Smooth muscle cell (in vitro differentiated cells): ENCODE measurements around the gene BSDC1. TPM values are rescaled to one million over a fixed set of nuclear protein-coding genes. Genes with fewer than 3 reads are reported as not detected.

ENCODE experiments used
- DNase-seq: peaks from one replicate; lab custom pipeline; 2025; ENCODE audit not compliant: unreplicated experiment; lab: John Stamatoyannopoulos, UW
- H2AFZ ChIP-seq: fragments of 200-600 bp; sonication (generic); 2 replicates; pipeline ENCODE4 v1.6.0; 2016; ENCODE audit warnings: antibody characterized with exemption, low read depth, mild to moderate bottlenecking
- H3F3A ChIP-seq: fragments of 200-600 bp; sonication (generic); 2 replicates; pipeline ENCODE4 v1.6.0; 2017; ENCODE audit warnings: antibody characterized with exemption, low read depth
- H3K27ac ChIP-seq: fragments of 200-600 bp; sonication (generic); 2 replicates; pipeline ENCODE4 v1.5.1; 2016; ENCODE audit warnings: low read depth, mild to moderate bottlenecking
- H3K27me3 ChIP-seq: fragments of 200-600 bp; sonication (generic); 2 replicates; pipeline ENCODE4 v1.6.1; 2016; ENCODE audit warnings: low read depth, mild to moderate bottlenecking
- H3K36me3 ChIP-seq: fragments of 200-600 bp; sonication (generic); 2 replicates; pipeline ENCODE4 v1.5.1; 2016; ENCODE audit warnings: low read depth
- H3K4me1 ChIP-seq: fragments of 200-600 bp; sonication (generic); 2 replicates; pipeline ENCODE4 v1.5.1; 2016; ENCODE audit warnings: low read depth
- H3K4me2 ChIP-seq: fragments of 200-600 bp; sonication (generic); 2 replicates; pipeline ENCODE4 v1.6.0; 2016; ENCODE audit warnings: mild to moderate bottlenecking
- H3K4me3 ChIP-seq: fragments of 200-600 bp; sonication (generic); 2 replicates; pipeline ENCODE4 v1.5.1; 2016; ENCODE audit warnings: mild to moderate bottlenecking
- H3K79me2 ChIP-seq: fragments of 200-600 bp; sonication (generic); 2 replicates; pipeline ENCODE4 v1.6.0; 2016; ENCODE audit warnings: low read depth, mild to moderate bottlenecking
- H3K9ac ChIP-seq: fragments of 200-600 bp; sonication (generic); 2 replicates; pipeline ENCODE4 v1.6.0; 2016; ENCODE audit warnings: low read depth
- H3K9me3 ChIP-seq: fragments of 200-600 bp; sonication (generic); replicated peaks from 2 replicates; pipeline ENCODE4 v1.5.1; 2016; ENCODE audit warnings: low read depth
- H4K20me1 ChIP-seq: fragments of 200-600 bp; sonication (generic); 2 replicates; pipeline ENCODE4 v1.6.0; 2016; ENCODE audit warnings: low read depth
- WGBS: methylation state at CpG from one replicate; pipeline ENCODE4 v1.1.7; 2016; ENCODE audit warnings: low lambda C conversion rate; 5-methylcytosine and 5-hydroxymethylcytosine counted together
- polyA plus RNA-seq: library from polyadenylated mRNA; unstranded; fragments of >200 nt; fragmentation: Nextera tagmentation; extraction: Ambion mirVana; gene quantifications from 2 replicates; pipeline ENCODE4 v1.2.1, GENCODE V29; 2016
- total RNA-seq: library from RNA; depleted of rRNA; stranded (reverse); fragments of >200 nt; gene quantifications from 2 replicates; pipeline ENCODE4 v1.2.3, GENCODE V29; 2014
- TF ChIP-seq, protein P1 (sequence below): fragments of 200-600 bp; sonication (generic); IDR thresholded peaks from 2 replicates; pipeline ENCODE4 v1.5.1; 2017; ENCODE audit warnings: borderline replicate concordance, mild to moderate bottlenecking, antibody characterized with exemption; ENCODE audit not compliant: insufficient read depth, poor library complexity, severe bottlenecking

Gene BSDC1
- total and polyA plus RNA-seq, 2 experiments from 2014 or later = 45.4 to 57.3 TPM

DNA sequence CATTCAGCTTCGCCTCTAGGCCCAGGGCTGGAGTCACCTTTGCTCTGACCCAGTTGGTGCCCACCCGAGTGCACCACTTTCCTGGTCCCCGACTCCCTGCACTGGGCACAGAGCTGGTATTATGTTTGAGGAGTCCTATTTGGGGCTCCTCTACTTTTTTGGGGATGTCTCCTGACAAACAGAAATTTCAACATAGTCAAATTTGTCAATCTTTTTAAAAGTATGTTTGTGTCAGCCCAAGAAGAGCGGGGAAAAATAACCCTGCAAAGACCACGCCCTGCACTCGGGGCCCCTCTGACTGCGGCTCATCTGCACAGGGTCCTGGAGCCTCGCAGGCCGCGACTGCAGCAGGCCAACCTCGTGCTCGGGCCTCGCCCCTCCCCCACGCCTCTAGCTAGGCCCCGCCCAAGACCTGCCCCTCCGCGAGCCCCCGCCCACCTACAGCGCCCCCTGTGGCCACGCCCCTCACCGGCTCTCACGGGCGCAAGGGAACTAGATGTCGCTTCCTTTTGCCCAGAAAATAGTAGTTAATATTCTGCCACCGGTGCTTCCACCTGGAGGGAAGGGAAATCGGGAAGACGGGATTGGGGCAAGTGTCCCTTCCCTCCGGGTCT, 43.3 kb downstream of the BSDC1 start:
- Histone ChIP-seq H3K79me2 (no peaks in the 10 kb centered on the region), H4K20me1 (no peaks in the 10 kb centered on the region), H3K4me2 (peak overlapping the region; percentile 99), H3K27me3 (no peaks in the 10 kb centered on the region), H2AFZ (no peak overlapping the region), H3K4me1 (peaks cover 19% of the 10 kb centered on the region), H3K27ac (peak overlapping the region; percentile 90), H3K9me3 (no peaks in the 10 kb centered on the region), H3F3A (peaks cover 20% of the 10 kb centered on the region), H3K9ac (peak overlapping the region; percentile 94), H3K4me3 (peak overlapping the region; percentile 81), H3K36me3 (no peaks in the 10 kb centered on the region)
- WGBS = 20% methylated on average over 28 of the region's 28 CpGs
- TF ChIP-seq, protein P1, sequence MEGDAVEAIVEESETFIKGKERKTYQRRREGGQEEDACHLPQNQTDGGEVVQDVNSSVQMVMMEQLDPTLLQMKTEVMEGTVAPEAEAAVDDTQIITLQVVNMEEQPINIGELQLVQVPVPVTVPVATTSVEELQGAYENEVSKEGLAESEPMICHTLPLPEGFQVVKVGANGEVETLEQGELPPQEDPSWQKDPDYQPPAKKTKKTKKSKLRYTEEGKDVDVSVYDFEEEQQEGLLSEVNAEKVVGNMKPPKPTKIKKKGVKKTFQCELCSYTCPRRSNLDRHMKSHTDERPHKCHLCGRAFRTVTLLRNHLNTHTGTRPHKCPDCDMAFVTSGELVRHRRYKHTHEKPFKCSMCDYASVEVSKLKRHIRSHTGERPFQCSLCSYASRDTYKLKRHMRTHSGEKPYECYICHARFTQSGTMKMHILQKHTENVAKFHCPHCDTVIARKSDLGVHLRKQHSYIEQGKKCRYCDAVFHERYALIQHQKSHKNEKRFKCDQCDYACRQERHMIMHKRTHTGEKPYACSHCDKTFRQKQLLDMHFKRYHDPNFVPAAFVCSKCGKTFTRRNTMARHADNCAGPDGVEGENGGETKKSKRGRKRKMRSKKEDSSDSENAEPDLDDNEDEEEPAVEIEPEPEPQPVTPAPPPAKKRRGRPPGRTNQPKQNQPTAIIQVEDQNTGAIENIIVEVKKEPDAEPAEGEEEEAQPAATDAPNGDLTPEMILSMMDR = peak; percentile 67
- peak; percentile 89 for DNase-seq

DNA sequence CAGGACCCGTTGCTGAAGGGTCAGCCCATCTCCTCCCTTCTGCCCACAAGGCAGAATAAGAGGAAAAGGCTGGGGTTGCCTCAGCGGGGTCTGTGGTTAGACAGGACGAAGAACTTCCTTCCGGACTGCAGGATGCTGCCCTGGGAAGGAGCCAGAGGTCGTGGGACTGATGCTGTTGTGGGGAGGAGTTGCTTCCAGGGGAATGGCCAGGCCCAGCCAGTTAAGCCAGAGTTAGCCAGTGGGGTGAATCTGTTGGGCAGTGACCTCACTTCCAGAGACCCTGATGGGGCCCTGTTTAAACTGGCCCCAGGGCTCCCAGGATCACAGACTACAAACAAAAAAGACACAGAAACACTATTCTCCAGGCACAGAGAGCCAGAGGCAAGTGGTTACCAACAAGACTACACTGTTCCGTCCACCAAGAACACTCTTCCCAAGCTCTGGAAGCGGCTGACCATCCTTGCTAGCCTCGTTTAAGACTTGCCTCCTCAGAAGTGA, 45.0 kb downstream of the BSDC1 start:
- peaks cover 19% of the 10 kb centered on the region for H3K4me1 ChIP-seq
- no peak overlapping the region for H3K9ac ChIP-seq
- no peaks in the 10 kb centered on the region for H3K36me3 ChIP-seq
- H4K20me1 ChIP-seq = no peaks in the 10 kb centered on the region
- peaks cover 20% of the 10 kb centered on the region for H3F3A ChIP-seq
- H3K4me2 ChIP-seq = no peak overlapping the region
- no peaks in the 10 kb centered on the region for H3K79me2 ChIP-seq
- no peaks in the 10 kb centered on the region for H3K27me3 ChIP-seq
- H2AFZ ChIP-seq = no peak overlapping the region
- TF ChIP-seq, protein P1 = no peak
- H3K9me3 ChIP-seq = no peaks in the 10 kb centered on the region
- WGBS = 39% methylated on average over 8 of the region's 8 CpGs
- peak overlapping the region; percentile 0 for H3K27ac ChIP-seq
- DNase-seq = no peak
- no peak overlapping the region for H3K4me3 ChIP-seq

DNA sequence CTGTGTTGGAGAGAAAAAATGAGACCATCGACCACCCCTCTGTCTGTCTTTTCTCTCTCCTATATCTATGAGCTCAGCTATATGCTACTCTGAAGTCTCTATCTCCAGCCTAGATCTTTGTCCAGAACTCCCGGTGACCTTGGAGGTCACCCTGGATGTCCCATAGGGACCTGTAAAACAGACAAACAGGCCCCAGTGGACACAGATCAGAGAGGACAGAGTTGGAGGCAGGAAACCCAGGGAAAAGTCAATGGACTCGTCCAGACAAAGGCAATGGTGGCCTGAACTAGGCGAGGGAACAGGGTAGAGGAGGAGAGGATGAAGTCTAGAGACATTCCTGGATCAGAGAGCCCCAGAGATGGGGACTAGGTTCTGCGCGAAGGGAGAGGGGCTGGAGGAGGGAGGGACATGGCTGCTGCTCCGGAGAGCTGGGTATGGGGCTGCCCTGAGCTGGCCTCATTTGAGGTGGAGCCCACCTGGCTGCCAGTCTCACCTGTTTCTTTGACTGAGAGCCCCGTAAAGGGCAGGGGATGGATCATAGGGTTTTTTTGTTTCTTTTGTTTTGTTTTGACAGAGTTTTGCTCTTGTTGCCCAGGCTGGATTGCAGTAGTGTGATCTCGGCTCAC, 47.6 kb downstream of the BSDC1 start:
- H3K27me3 ChIP-seq = no peaks in the 10 kb centered on the region
- no peak overlapping the region for H3K4me2 ChIP-seq
- no peak for DNase-seq
- H3K9me3 ChIP-seq = no peaks in the 10 kb centered on the region
- TF ChIP-seq, protein P1 = no peak
- no peak overlapping the region for H3K4me3 ChIP-seq
- H3K36me3 ChIP-seq = no peaks in the 10 kb centered on the region
- peaks cover 12% of the 10 kb centered on the region for H3F3A ChIP-seq
- no peaks in the 10 kb centered on the region for H3K79me2 ChIP-seq
- no peak overlapping the region for H2AFZ ChIP-seq
- H3K4me1 ChIP-seq = no peaks in the 10 kb centered on the region
- no peak overlapping the region for H3K27ac ChIP-seq
- no peaks in the 10 kb centered on the region for H4K20me1 ChIP-seq
- 89% methylated on average over 9 of the region's 9 CpGs for WGBS
- H3K9ac ChIP-seq = no peak overlapping the region
